Nephron progenitor cell (in vitro differentiated cells): Measurements from ENCODE around the gene TEF.

Experiments used
- DNase-seq: peaks from one replicate; pipeline ENCODE4 v3.0.0; 2021
- H3K27ac Mint-ChIP-seq: 2 replicates; pipeline ENCODE4 v1.8.0; 2021; ENCODE audit warnings: mild to moderate bottlenecking, moderate library complexity, mixed read lengths
- H3K27me3 Mint-ChIP-seq: 2 replicates; pipeline ENCODE4 v1.8.0; 2021; ENCODE audit warnings: mild to moderate bottlenecking, low read depth, mixed read lengths; ENCODE audit not compliant: poor library complexity
- H3K36me3 Mint-ChIP-seq: 2 replicates; pipeline ENCODE4 v1.8.0; 2021; ENCODE audit warnings: low read depth, mixed read lengths
- H3K4me1 Mint-ChIP-seq: 2 replicates; pipeline ENCODE4 v1.8.0; 2021; ENCODE audit warnings: mixed read lengths
- H3K4me3 Mint-ChIP-seq: 2 replicates; pipeline ENCODE4 v1.8.0; 2021; ENCODE audit warnings: mild to moderate bottlenecking, moderate library complexity, mixed read lengths
- H3K9me3 Mint-ChIP-seq: 2 replicates; pipeline ENCODE4 v1.8.0; 2021; ENCODE audit warnings: mild to moderate bottlenecking, moderate library complexity, mixed read lengths
- CTCF ChIP-seq: fragments of 200-600 bp; sonication (generic); IDR thresholded peaks from 2 replicates; pipeline ENCODE4 v1.5.0; 2021; ENCODE audit warnings: antibody characterized with exemption

TEF gene

DNA sequence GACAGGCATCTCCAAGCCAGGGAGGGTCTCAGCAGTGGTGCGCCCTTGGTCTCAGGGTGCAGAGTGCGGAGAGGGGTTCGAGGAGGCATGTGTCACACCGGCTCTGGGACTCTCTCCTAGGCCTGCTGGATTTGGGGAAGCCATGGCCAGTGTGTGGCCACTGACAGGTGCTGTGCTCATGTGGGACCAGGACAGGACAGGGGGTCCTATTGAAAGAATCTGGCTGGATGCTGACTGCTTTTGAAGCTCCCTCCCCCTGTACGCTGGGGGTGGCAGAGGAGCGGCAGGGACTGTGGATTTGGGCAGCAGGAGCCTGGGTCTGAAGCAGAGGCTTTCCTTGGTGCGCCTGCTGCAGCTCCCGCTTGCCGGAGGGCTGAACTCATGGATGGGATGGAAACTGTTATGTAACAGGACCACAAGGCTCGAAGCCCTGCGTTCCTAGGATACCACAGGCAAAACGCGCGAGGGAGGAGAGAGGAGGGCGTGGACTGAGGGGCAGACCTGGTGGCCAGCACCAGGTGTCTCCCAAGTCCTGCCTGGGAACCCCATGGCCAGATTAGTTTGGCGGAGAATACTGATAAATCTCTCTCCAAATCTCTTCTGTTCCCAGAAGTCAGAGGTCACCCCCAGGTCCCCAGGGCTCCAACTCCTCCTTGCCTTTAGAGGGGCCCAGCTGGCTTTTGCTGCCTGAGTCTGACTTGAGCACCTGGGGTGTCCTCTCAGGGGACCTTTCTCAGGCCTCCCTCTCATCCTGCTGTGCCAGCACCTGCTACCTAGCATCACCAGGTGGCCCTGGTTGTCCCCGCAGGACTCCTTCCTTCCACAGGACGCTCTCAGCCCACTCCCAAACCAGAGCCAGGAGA, 13.8 kb upstream of the TEF start:
- H3K27me3 Mint-ChIP-seq = peaks cover 2% of the 10 kb centered on the region

GRCh38 chr22:41368543-41369423, 13.0 kb upstream of the TEF start:
- H3K27ac Mint-ChIP-seq = no peak overlapping the region
- peaks cover 44% of the 10 kb centered on the region for H3K4me1 Mint-ChIP-seq
- no peak for TF ChIP-seq CTCF
- no peaks in the 10 kb centered on the region for H3K36me3 Mint-ChIP-seq
- H3K27me3 Mint-ChIP-seq = peaks cover 2% of the 10 kb centered on the region
- H3K9me3 Mint-ChIP-seq = no peaks in the 10 kb centered on the region
- H3K4me3 Mint-ChIP-seq = no peak overlapping the region
- DNase-seq = no peak

More for the DNA sequence above, 13.8 kb upstream of the TEF start:
- no peak for TF ChIP-seq CTCF
- no peak overlapping the region for H3K4me3 Mint-ChIP-seq
- H3K36me3 Mint-ChIP-seq = no peaks in the 10 kb centered on the region
- DNase-seq = no peak
- H3K9me3 Mint-ChIP-seq = no peaks in the 10 kb centered on the region
- no peak overlapping the region for H3K27ac Mint-ChIP-seq
- H3K4me1 Mint-ChIP-seq = peaks cover 46% of the 10 kb centered on the region

GRCh38 chr22:41369424-41369745, 12.4 kb upstream of the TEF start:
- Mint-ChIP-seq H3K4me3 (no peak overlapping the region), H3K27me3 (peaks cover 2% of the 10 kb centered on the region), H3K9me3 (no peaks in the 10 kb centered on the region), H3K36me3 (no peaks in the 10 kb centered on the region), H3K27ac (no peak overlapping the region), H3K4me1 (peaks cover 45% of the 10 kb centered on the region)
- TF ChIP-seq CTCF = no peak
- no peak for DNase-seq

DNA sequence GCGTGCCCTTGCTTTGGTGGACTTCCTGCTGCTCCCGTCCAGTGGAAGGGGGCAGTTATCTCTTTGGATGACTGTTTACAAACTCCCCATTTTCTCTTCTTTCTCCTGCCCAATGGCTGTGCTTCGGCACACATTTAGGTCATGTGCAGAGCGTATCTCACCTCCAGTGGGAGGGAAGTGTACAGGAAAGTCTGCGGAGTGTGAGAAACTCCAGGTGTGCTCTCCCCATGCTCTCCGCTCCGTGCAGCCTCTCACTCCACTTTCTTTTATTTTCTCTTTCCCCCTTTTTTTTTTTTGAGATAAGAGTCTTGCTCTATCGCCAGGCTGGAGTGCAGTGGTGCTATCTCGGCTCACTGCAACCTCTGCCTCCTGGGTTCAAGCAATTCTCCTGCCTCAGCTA, 11.9 kb upstream of the TEF start:
- Mint-ChIP-seq H3K36me3 (no peaks in the 10 kb centered on the region), H3K4me1 (peaks cover 49% of the 10 kb centered on the region), H3K27ac (no peak overlapping the region), H3K9me3 (no peaks in the 10 kb centered on the region), H3K4me3 (no peak overlapping the region), H3K27me3 (peaks cover 3% of the 10 kb centered on the region)
- TF ChIP-seq CTCF = no peak
- no peak for DNase-seq

- Mint-ChIP-seq H3K4me1 (peaks cover 30% of the 10 kb centered on the region), H3K27ac (no peak overlapping the region), H3K4me3 (no peak overlapping the region), H3K27me3 (peaks cover 12% of the 10 kb centered on the region), H3K36me3 (no peaks in the 10 kb centered on the region), H3K9me3 (no peaks in the 10 kb centered on the region)
- no peak for DNase-seq
- no peak for TF ChIP-seq CTCF
These were observed 3.9 kb upstream of the TEF start for GRCh38 chr22:41377846-41378245.
